ENCODE results near the gene TLK2.

The TLK2 gene

GRCh38 chr17:62660629-62661118, 182.0 kb downstream of the TLK2 start:
- no peak for DNase-seq

GRCh38 chr17:62661337-62661736, 182.7 kb downstream of the TLK2 start:
- DNase-seq, result no peak

GRCh38 chr17:62662855-62663254, 184.2 kb downstream of the TLK2 start:
- DNase-seq, result no peak
